HEK293T (cell line): ENCODE measurements around the gene NPTXR.

ENCODE experiments used
- CTCF ChIA-PET: fragments of 350-600 bp; formaldehyde crosslinking; extraction: SDS; loops from one replicate; lab custom pipeline; 2021; ENCODE audit warnings: antibody characterized with exemption, inconsistent platforms; lab: Yijun Ruan, JAX
- POLR2A ChIA-PET: fragments of 350-600 bp; formaldehyde crosslinking; extraction: SDS; loops from one replicate; lab custom pipeline; 2020; ENCODE audit warnings: antibody characterized with exemption, inconsistent platforms; lab: Yijun Ruan, JAX
- DNase-seq: peaks from one replicate; pipeline ENCODE4 v3.0.0; 2012; ENCODE audit warnings: mixed read lengths; ENCODE audit errors: extremely low spot score
- ARNT ChIP-seq: fragments of 450-650 bp; IDR thresholded peaks from 2 replicates; pipeline ENCODE4 v1.6.1; 2017; ENCODE audit warnings: mild to moderate bottlenecking
- BHLHE40 ChIP-seq: fragments of 450-650 bp; IDR thresholded peaks from 2 replicates; pipeline ENCODE4 v1.6.1; 2016; ENCODE audit warnings: mild to moderate bottlenecking, moderate library complexity, borderline replicate concordance
- CTBP1 ChIP-seq: fragments of 450-650 bp; IDR thresholded peaks from 2 replicates; pipeline ENCODE4 v1.6.1; 2016; ENCODE audit warnings: borderline replicate concordance
- ELF4 ChIP-seq: fragments of 450-650 bp; IDR thresholded peaks from 2 replicates; pipeline ENCODE4 v1.6.1; 2017; ENCODE audit warnings: antibody characterized with exemption
- FOXA1 ChIP-seq: fragments of 450-650 bp; IDR thresholded peaks from 2 replicates; pipeline ENCODE4 v1.6.1; 2016; ENCODE audit warnings: mild to moderate bottlenecking
- FOXK2 ChIP-seq: fragments of 450-650 bp; IDR thresholded peaks from 2 replicates; pipeline ENCODE4 v1.6.1; 2016; ENCODE audit warnings: mild to moderate bottlenecking
- FOXM1 ChIP-seq: fragments of 450-650 bp; IDR thresholded peaks from 2 replicates; pipeline ENCODE4 v1.6.1; 2017; ENCODE audit warnings: mild to moderate bottlenecking, borderline replicate concordance
- HDGF ChIP-seq: fragments of 450-650 bp; IDR thresholded peaks from 2 replicates; pipeline ENCODE4 v1.6.1; 2017; ENCODE audit warnings: antibody characterized with exemption, borderline replicate concordance
- L3MBTL2 ChIP-seq: fragments of 450-650 bp; conservative IDR thresholded peaks from 2 replicates; pipeline ENCODE4 v1.6.1; 2016; ENCODE audit warnings: mild to moderate bottlenecking
- LEF1 ChIP-seq: fragments of 450-650 bp; IDR thresholded peaks from 2 replicates; pipeline ENCODE4 v1.6.1; 2017; ENCODE audit warnings: mild to moderate bottlenecking, borderline replicate concordance
- NFRKB ChIP-seq: fragments of 450-650 bp; IDR thresholded peaks from 2 replicates; pipeline ENCODE4 v1.6.1; 2016; ENCODE audit warnings: mild to moderate bottlenecking, moderate library complexity
- SP1 ChIP-seq: fragments of 450-650 bp; IDR thresholded peaks from 2 replicates; pipeline ENCODE4 v1.6.1; 2017
- SUZ12 ChIP-seq: fragments of 450-650 bp; IDR thresholded peaks from 2 replicates; pipeline ENCODE4 v1.6.1; 2016; ENCODE audit warnings: mild to moderate bottlenecking
- TARDBP ChIP-seq: fragments of 450-650 bp; IDR thresholded peaks from 2 replicates; pipeline ENCODE4 v1.6.1; 2016
- ZNF384 ChIP-seq: fragments of 450-650 bp; IDR thresholded peaks from 2 replicates; pipeline ENCODE4 v1.6.1; 2016
- TF ChIP-seq, protein P1 (sequence below): fragments of 450-650 bp; IDR thresholded peaks from 2 replicates; pipeline ENCODE4 v1.6.1; 2016

The NPTXR gene

GRCh38 chr22:38881997-38882879 lies 38.4 kb upstream of the NPTXR start:
- ChIA-PET POLR2A (interaction anchor here (0.8 to 1.2 kb wide), 3 partner anchors 9 to 436 kb away, joined by 3 to 5 read pairs (median 4); partner anchors contain the start of gene CBX6), CTCF (no interaction called here)
- no peak for TF ChIP-seq L3MBTL2
- no peak for TF ChIP-seq TARDBP
- no peak for TF ChIP-seq ARNT
- no peak for TF ChIP-seq ELF4
- TF ChIP-seq HDGF, result no peak
- TF ChIP-seq, protein P1, sequence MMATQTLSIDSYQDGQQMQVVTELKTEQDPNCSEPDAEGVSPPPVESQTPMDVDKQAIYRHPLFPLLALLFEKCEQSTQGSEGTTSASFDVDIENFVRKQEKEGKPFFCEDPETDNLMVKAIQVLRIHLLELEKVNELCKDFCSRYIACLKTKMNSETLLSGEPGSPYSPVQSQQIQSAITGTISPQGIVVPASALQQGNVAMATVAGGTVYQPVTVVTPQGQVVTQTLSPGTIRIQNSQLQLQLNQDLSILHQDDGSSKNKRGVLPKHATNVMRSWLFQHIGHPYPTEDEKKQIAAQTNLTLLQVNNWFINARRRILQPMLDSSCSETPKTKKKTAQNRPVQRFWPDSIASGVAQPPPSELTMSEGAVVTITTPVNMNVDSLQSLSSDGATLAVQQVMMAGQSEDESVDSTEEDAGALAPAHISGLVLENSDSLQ, result no peak
- no peak for TF ChIP-seq FOXM1
- TF ChIP-seq NFRKB, result no peak
- no peak for TF ChIP-seq SP1
- no peak for DNase-seq

GRCh38 chr22:38881464-38881871 lies 37.6 kb upstream of the NPTXR start:
- no peak for TF ChIP-seq TARDBP
- TF ChIP-seq LEF1, result no peak
- TF ChIP-seq FOXA1, result no peak
- TF ChIP-seq ELF4, result no peak
- no peak for TF ChIP-seq FOXK2
- no peak for TF ChIP-seq BHLHE40
- TF ChIP-seq NFRKB, result no peak
- no peak for TF ChIP-seq HDGF
- TF ChIP-seq SP1, result no peak
- no peak for TF ChIP-seq L3MBTL2
- TF ChIP-seq FOXM1, result no peak
- TF ChIP-seq ZNF384, result no peak
- TF ChIP-seq CTBP1, result no peak
- no peak for TF ChIP-seq SUZ12
- no peak for TF ChIP-seq ARNT
- TF ChIP-seq, protein P1, result no peak
- POLR2A ChIA-PET, result interaction anchor here (0.9 to 1.1 kb wide), 2 partner anchors 8 to 9 kb away, joined by 4 read pairs; no protein-coding TSS in a partner anchor
- no peak for DNase-seq
- CTCF ChIA-PET, result no interaction called here

GRCh38 chr22:38879961-38880360 lies 36.1 kb upstream of the NPTXR start:
- TF ChIP-seq BHLHE40, result no peak
- no peak for TF ChIP-seq SP1
- TF ChIP-seq FOXA1, result no peak
- TF ChIP-seq, protein P1, result no peak
- no peak for TF ChIP-seq ELF4
- no peak for TF ChIP-seq ARNT
- no peak for TF ChIP-seq TARDBP
- TF ChIP-seq CTBP1, result no peak
- POLR2A ChIA-PET, result interaction anchor here (2.0 kb wide), 1 partner anchor 10 kb away, joined by 5 read pairs; no protein-coding TSS in a partner anchor
- DNase-seq, result no peak
- CTCF ChIA-PET, result interaction anchor here (1.2 kb wide), 1 partner anchor 10 kb away, joined by 4 read pairs; no protein-coding TSS in a partner anchor

GRCh38 chr22:38879108-38879729 lies 35.4 kb upstream of the NPTXR start:
- POLR2A ChIA-PET, result interaction anchor here (2.0 kb wide), 1 partner anchor 9 kb away, joined by 5 read pairs; no protein-coding TSS in a partner anchor
- no peak for DNase-seq
- CTCF ChIA-PET, result interaction anchor here (1.2 kb wide), 1 partner anchor 9 kb away, joined by 4 read pairs; no protein-coding TSS in a partner anchor
- TF ChIP-seq FOXA1 (no peak), ELF4 (no peak), LEF1 (no peak), BHLHE40 (no peak), FOXM1 (no peak), TARDBP (no peak), SP1 (no peak), HDGF (no peak), ARNT (no peak)
- TF ChIP-seq, protein P1, result no peak

DNA sequence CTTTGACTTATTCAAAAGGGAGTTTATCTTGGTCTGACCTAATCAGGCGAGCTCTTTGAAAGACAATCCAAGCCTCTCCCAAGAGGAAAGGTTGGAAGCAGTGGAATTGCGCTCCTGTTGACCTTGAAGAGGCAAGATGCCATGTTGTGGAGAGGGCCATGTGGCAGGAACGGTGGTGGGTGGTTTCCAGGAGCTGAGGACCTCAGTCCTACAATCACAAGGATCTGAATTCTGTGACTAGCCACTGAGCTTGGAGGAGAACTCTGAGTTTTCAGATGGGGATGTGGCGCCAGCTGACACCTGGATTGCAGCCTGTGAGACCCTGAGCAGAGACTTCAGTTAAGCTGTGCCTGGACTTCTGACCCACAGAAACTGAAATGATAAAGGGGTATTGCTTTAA lies 34.2 kb upstream of the NPTXR start:
- ChIA-PET POLR2A (no interaction called here), CTCF (no interaction called here)
- TF ChIP-seq ZNF384 (no peak), ARNT (no peak), FOXK2 (no peak), L3MBTL2 (no peak), SUZ12 (no peak), BHLHE40 (no peak), ELF4 (no peak), SP1 (no peak), CTBP1 (no peak), HDGF (no peak), TARDBP (no peak), NFRKB (no peak), FOXA1 (no peak)
- TF ChIP-seq, protein P1, result no peak

More for the DNA sequence above, 34.2 kb upstream of the NPTXR start:
- no peak for DNase-seq
